ENCODE measurements around the gene POPDC2.

POPDC2 gene

GRCh38 chr3:119639494-119640350 lies 20.7 kb downstream of the POPDC2 start:
- DNase-seq: no peak

DNA sequence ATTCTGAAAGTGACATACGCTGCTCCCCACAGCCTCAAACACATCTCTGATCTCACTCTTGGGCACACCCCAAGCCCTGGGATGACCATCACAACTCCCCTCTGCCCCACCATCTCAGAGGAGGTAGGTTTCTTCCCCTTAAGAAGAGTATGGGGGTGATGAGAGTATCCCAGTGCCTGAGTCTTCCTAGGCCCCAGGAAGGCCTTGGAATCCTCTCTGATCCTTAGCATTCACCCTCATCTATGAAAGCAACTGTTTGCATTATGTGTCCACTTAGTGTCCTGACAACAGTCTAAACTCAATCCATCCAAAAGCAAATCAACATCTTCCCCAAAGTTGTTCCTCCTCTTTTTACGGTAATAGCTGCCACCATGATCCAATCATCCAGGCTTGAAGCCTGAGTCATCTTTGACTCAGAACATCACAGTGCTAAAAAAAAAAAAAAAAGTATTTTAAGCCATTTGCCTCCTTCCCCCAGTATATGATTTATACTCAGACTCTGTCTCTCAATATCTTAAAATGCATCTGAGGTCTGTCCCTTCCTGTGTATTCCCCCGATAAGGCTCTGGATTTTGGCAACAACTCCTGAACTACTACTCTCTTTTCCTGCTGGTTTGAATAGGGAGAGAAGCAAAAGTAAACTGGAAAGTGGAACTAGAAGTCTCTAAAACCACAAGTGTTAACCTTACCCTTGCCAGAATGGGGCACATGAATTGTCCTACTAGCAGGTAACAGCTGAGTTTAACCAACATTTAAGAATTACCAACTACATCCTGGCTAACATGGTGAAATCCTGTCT lies 22.5 kb downstream of the POPDC2 start:
- no peak for DNase-seq

- no peak for DNase-seq
These were observed 23.3 kb downstream of the POPDC2 start for GRCh38 chr3:119636891-119637611.

DNA sequence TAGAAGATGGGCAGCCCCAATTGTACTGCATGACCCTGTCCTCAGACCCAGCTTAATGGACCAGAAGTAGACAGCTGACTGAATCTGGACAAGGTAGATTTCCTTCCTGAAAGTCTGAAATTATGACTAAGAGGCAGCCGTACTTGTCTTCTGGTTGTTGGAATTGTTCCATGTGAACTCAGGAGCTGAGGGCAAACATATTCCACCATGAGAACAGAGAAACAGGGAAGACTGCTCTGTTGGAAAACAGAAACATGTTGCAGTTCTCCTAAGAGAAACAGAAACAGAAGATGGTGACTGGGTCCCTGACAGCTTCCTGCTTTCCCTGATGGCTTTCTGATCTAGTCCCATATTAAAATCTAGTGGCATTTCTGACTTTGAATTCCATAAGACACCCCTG lies 24.1 kb downstream of the POPDC2 start:
- DNase-seq: no peak

GRCh38 chr3:119635719-119636118 lies 24.7 kb downstream of the POPDC2 start:
- no peak for DNase-seq

GRCh38 chr3:119632829-119633228 lies 27.6 kb downstream of the POPDC2 start:
- DNase-seq: no peak

GRCh38 chr3:119632216-119632615 lies 28.2 kb downstream of the POPDC2 start:
- no peak for DNase-seq

GRCh38 chr3:119631516-119631915 lies 28.9 kb downstream of the POPDC2 start:
- no peak for DNase-seq

DNA sequence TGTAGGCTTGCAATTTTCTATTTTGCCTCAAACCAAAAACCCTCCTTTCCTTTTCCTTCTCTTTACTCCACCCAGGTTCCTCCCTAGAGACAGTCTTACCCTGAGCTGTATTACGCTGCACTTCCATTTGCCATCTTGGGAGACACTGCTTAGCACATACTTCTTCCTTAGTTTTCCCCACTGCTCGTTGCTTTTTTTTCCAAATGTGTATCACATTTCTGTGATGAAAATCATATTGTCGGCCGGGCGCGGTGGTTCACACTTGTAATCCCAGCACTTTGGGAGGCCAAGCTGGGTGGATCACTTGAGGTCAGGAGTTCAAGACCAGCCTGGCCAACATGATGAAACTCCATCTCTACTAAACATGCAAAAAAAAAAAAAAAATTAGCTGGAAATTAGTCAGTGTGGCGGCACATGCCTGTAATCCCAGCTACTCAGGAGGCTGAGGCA lies 29.5 kb downstream of the POPDC2 start:
- DNase-seq: no peak

- no peak for DNase-seq
These were observed 30.1 kb downstream of the POPDC2 start for GRCh38 chr3:119630128-119630879.

- DNase-seq: no peak
These were observed 31.5 kb downstream of the POPDC2 start for GRCh38 chr3:119628816-119629445.

DNA sequence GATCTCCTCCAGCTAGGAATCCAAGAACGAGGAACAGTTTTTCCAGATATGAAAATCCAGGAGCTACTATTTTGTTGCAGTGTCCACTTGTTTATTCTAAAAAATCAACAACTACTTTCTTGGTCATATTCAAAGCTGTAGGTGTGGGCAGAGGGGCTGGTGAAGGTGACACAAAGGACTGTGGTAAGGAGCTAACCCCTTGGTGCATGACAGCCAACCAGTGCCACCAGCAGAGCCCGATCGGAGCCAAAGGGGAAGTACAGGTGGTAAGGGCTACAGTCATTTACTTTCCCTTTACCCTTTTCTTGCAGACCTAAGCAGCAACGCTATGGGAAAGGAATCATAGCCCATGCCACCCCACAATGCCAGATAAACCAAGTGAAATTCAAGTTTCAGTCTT lies 32.0 kb downstream of the POPDC2 start:
- DNase-seq: no peak

- no peak for DNase-seq
These were observed 32.9 kb downstream of the POPDC2 start for GRCh38 chr3:119627461-119627860.

- DNase-seq: no peak
These were observed 34.2 kb downstream of the POPDC2 start for GRCh38 chr3:119626196-119626595.

- DNase-seq: no peak
These were observed 34.8 kb downstream of the POPDC2 start for GRCh38 chr3:119625451-119626153.

GRCh38 chr3:119624002-119624720 lies 36.2 kb downstream of the POPDC2 start:
- no peak for DNase-seq

DNA sequence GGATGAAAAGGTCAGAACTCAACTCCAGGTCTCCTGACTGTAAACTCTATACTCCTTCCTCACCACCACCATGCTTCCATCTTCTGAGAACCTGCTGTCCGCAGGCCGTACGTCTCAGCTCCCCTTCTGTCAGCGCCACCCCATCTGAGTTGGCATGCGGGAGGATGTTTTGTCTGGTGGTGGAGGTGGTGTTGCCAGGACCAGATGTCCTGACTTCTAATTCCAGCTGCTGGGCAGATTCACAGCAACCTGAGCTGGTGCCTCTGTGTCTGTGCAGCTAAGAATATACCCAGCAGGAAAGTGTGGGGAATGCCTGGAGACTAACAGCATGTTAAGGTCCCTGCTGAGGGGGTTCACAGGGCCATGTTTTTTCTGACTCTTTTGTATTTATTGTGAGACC lies 39.5 kb downstream of the POPDC2 start:
- DNase-seq: no peak

DNA sequence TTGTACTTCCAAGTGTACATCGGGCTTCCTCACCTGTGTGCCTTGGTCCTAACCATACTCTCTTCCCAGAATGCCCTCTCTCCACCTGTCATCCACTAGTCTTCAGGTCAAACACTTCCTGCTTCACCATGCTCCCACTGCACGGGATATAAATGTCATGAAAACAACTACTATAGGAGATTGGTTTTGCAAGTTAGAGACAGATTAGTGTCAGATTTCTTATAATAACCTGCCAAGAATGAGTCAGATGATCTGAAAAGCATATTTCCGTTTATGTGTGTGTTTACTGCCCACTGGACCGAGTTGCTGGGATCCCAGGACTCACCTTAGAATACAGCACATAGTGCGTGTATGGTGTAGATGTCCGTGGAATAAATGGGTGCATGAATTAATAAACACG lies 41.3 kb downstream of the POPDC2 start:
- no peak for DNase-seq

DNA sequence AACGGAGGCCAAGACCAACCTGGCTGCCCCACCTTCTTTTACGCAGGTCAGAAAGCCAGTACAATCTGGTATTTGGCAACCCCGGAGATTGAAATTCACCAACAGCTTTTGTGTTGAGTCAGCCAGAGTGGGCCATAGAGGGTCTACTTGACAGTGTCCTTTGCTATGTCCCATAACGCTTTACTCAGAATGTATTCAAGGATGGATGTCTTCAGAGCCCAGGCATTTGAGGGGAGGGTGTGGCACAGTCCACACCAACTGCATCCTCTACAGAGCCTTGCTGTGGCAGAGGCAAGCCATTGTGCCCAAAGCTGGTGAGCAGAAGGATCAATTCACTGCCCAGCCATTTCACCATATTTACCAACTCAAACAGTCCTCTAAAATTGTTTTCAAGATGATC lies 44.3 kb downstream of the POPDC2 start:
- DNase-seq: no peak

DNA sequence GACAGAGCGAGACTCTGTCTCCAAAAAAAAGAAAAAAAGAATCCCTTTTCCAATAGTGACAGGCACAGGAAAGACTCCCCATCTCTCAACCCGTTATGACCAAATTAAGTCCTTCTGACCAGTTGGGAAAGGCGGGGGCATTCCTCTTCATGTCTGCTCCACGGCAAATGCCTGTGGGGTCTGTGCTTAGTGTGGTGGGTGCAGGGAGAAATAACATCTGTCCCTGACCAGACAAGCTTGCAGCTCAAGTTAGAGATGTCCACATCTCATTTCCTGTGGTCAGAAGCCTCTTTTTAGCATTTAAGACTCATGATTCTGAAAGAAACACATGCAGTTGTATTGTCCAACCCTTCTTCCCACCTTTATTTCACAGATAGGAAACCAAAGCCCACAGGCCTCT lies 46.5 kb downstream of the POPDC2 start:
- DNase-seq: no peak

DNA sequence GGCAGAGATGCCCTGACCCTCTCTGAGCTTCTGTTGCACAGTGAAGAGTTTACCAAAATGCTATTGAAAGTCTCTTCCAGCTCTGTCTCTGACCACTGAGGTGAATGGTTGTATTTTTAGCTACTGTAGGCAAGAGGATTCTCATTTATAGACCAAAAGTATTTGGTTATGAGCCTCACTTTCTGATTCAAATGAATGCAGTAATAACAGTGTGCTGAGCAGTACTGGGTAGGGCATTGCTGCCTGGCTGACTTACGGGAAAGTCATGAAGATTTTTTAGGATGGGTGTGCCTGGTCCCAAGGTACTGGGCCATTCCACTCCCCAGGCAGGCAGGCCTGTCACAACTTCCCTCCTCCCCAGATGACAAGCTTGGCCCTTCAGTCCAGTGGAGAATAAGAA lies 47.2 kb downstream of the POPDC2 start:
- no peak for DNase-seq
